Kidney (tissue), 14 donors: ENCODE data around the gene KCNT1. TPM values are rescaled to one million over a fixed set of nuclear protein-coding genes. Genes with fewer than 3 reads are reported as not detected.
A peak's percentile ranks its signal among the peaks of the same experiment; 100 is the strongest.

Experiments used
- DNase-seq, 5 donors: peaks; one replicate each; pipeline ENCODE4 v3.0.0-alpha.2; 2013 to 2020
- FAIRE-seq: peaks from 2 replicates; lab custom pipeline; 2012; peaks lifted over from hg19 to GRCh38; lab: Jason Lieb, UNC
- H3K27ac ChIP-seq, 2 donors: one replicate each; pipeline ENCODE4 v1.7.0; 2013; ENCODE audit warnings: low read depth in 2 of 2, low read length in 2 of 2, inconsistent platforms in 1 of 2
- H3K27me3 ChIP-seq: one replicate; pipeline ENCODE4 v1.7.1; 2013; ENCODE audit warnings: low read length, inconsistent platforms; ENCODE audit not compliant: control insufficient read depth, insufficient read depth
- H3K36me3 ChIP-seq, 3 donors: one replicate each; pipeline versions ENCODE4 v1.7.0 to v1.7.1; 2013; ENCODE audit warnings: low read length in 3 of 3, control low read depth in 1 of 3, inconsistent platforms in 1 of 3; ENCODE audit not compliant: insufficient read depth in 3 of 3, control insufficient read depth in 2 of 3
- H3K4me1 ChIP-seq, 3 donors: one replicate each; pipeline versions ENCODE4 v1.7.0 to v1.7.1; 2013; ENCODE audit warnings: low read length in 3 of 3, inconsistent platforms in 1 of 3, low read depth in 1 of 3; ENCODE audit not compliant: control insufficient read depth in 2 of 3, insufficient read depth in 2 of 3
- H3K4me3 ChIP-seq, 3 donors: one replicate each; pipeline versions ENCODE4 v1.7.0 to v1.8.1; 2013; ENCODE audit warnings: low read length in 3 of 3, control low read depth in 1 of 3, inconsistent platforms in 1 of 3
- H3K9ac ChIP-seq, 3 donors: one replicate each; pipeline versions ENCODE4 v1.7.0 to v1.7.1; 2013; ENCODE audit warnings: low read length in 3 of 3, control low read depth in 1 of 3, inconsistent platforms in 1 of 3
- H3K9me3 ChIP-seq, 3 donors: one replicate each; pipeline versions ENCODE4 v1.7.0 to v1.7.1; 2013; ENCODE audit warnings: low read length in 3 of 3, control low read depth in 1 of 3, inconsistent platforms in 1 of 3; ENCODE audit not compliant: control insufficient read depth in 2 of 3, insufficient read depth in 1 of 3
- CTCF ChIP-seq: IDR thresholded peaks from 3 replicates; pipeline ENCODE4 v1.5.1; 2012; ENCODE audit warnings: mild to moderate bottlenecking, moderate library complexity, borderline replicate concordance; ENCODE audit not compliant: insufficient read depth; ENCODE audit errors: extremely low read depth
- intact Hi-C: fragments of 100-400 bp; cut with DNase I; formaldehyde crosslinking; loops from one replicate; pipeline ENCODE4 v1.11.1; 2022
- polyA plus RNA-seq: library from polyadenylated mRNA; stranded (reverse); fragments of 350-450 nt; fragmentation: Illumina TruSeq; extraction: RNeasy Lipid Tissue Mini Kit (QIAGEN cat#74804); gene quantifications from one replicate; pipeline ENCODE4 v1.2.3, GENCODE V29; 2014; ENCODE audit warnings: low read depth, low replicate concordance; ENCODE audit not compliant: insufficient read depth
- total RNA-seq: library from RNA; stranded (reverse); fragmentation: NEBNext Ultra II Directional; extraction: Animal tissue kit (Norgen Biotek cat#: 25700); gene quantifications from one replicate; pipeline ENCODE4 v1.2.1, GENCODE V29; 2021
- donor health status: control.
- donor health status: control.
- donor health status: control.
- donor health status: control.
- donor health status: control.
- donor health status: DM: yes; HTN: yes; CAD: no.
- donor health status: Normal renal cell carcinoma (clear cell type).

The KCNT1 gene
- total and polyA plus RNA-seq, 2 donors from 2014 or later, result 0.15 TPM; not detected in 1

GRCh38 chr9:135678236-135679017, 23.6 kb upstream of the KCNT1 start:
- peak in 1 of 5 donors; percentile 64 for DNase-seq
- intact Hi-C loops, result no loop called here

GRCh38 chr9:135680056-135680455, 21.9 kb upstream of the KCNT1 start:
- no peak for TF ChIP-seq CTCF
- DNase-seq (no peak), FAIRE-seq (no peak)
- Histone ChIP-seq H3K27me3 (no peaks in the 10 kb centered on the region), H3K9ac (no peak overlapping the region), H3K27ac (no peak overlapping the region), H3K9me3 (no peaks in the 10 kb centered on the region), H3K4me1 (no peaks in the 10 kb centered on the region), H3K4me3 (no peak overlapping the region), H3K36me3 (no peaks in the 10 kb centered on the region)
- intact Hi-C loops, result no loop called here

More at GRCh38 chr9:135678236-135679017, 23.6 kb upstream of the KCNT1 start:
- H3K9me3 ChIP-seq, result no peaks in the 10 kb centered on the region
- H3K36me3 ChIP-seq, result no peaks in the 10 kb centered on the region
- no peak for TF ChIP-seq CTCF
- no peak overlapping the region for H3K9ac ChIP-seq
- no peak overlapping the region for H3K4me3 ChIP-seq
- H3K4me1 ChIP-seq, result no peaks in the 10 kb centered on the region
- no peak overlapping the region for H3K27ac ChIP-seq
- no peaks in the 10 kb centered on the region for H3K27me3 ChIP-seq
- no peak for FAIRE-seq

- H3K36me3 ChIP-seq, result no peaks in the 10 kb centered on the region
- H3K9ac ChIP-seq, result no peak overlapping the region
- H3K4me3 ChIP-seq, result no peak overlapping the region
- no peak overlapping the region for H3K27ac ChIP-seq
- peak in 1 of 5 donors; percentile 67 for DNase-seq
- TF ChIP-seq CTCF, result no peak
- no peaks in the 10 kb centered on the region for H3K9me3 ChIP-seq
- FAIRE-seq, result no peak
- intact Hi-C loops, result no loop called here
- H3K4me1 ChIP-seq, result no peaks in the 10 kb centered on the region
- H3K27me3 ChIP-seq, result no peaks in the 10 kb centered on the region
Observed at GRCh38 chr9:135681161-135681560, 20.8 kb upstream of the KCNT1 start.
